Activated CD8-positive, alpha-beta T cell treated with anti-CD3 and anti-CD28 coated beads for 36 hours (primary cell): ENCODE measurements around the gene PPP1R9B. TPM values are rescaled to one million over a fixed set of nuclear protein-coding genes. Genes with fewer than 3 reads are reported as not detected.

Source experiments
- ATAC-seq: fragments of 200-7000 bp; cut with Tn5 transposase; one replicate; pipeline ENCODE4 v1.10.0; 2021; ENCODE audit warnings: mild to moderate bottlenecking, moderate library complexity
- CTCF ChIA-PET: fragments of 350-600 bp; sonication (Branson Sonifier 250); formaldehyde crosslinking; loops from one replicate; lab custom pipeline; 2021; ENCODE audit warnings: antibody characterized with exemption; lab: Charles Lee
- POLR2A ChIA-PET: fragments of 350-600 bp; sonication (Branson Sonifier 250); formaldehyde crosslinking; loops from one replicate; lab custom pipeline; 2021; ENCODE audit warnings: antibody characterized with exemption; lab: Charles Lee
- DNase-seq: peaks from one replicate; pipeline ENCODE4 v3.0.0-alpha.2; 2020
- H3K27ac Mint-ChIP-seq: one replicate; pipeline ENCODE4 v1.8.0; 2021; ENCODE audit warnings: mild to moderate bottlenecking, mixed read lengths
- H3K27me3 Mint-ChIP-seq: one replicate; pipeline ENCODE4 v1.8.0; 2021; ENCODE audit warnings: mixed read lengths
- H3K36me3 Mint-ChIP-seq: one replicate; pipeline ENCODE4 v1.8.0; 2021; ENCODE audit warnings: low read depth, mixed read lengths
- H3K4me1 Mint-ChIP-seq: one replicate; pipeline ENCODE4 v1.8.0; 2021; ENCODE audit warnings: low read depth, mixed read lengths
- H3K4me3 Mint-ChIP-seq: one replicate; pipeline ENCODE4 v1.8.0; 2021; ENCODE audit warnings: mild to moderate bottlenecking, moderate library complexity, mixed read lengths
- H3K9me3 Mint-ChIP-seq: one replicate; pipeline ENCODE4 v1.8.0; 2021; ENCODE audit warnings: mixed read lengths
- intact Hi-C: fragments of 100-400 bp; cut with micrococcal nuclease; formaldehyde crosslinking; loops from one replicate; pipeline ENCODE4 v1.10.0; 2022
- total RNA-seq, 2 experiments: library from RNA; stranded (reverse); gene quantifications; one replicate each; pipeline ENCODE4 v1.2.3, GENCODE V29; 2021
- TF ChIP-seq, protein P1 (sequence below): fragments of 200-600 bp; IDR thresholded peaks from one replicate; pipeline ENCODE4 v1.8.0; 2022; ENCODE audit warnings: antibody characterized with exemption, mild to moderate bottlenecking

The PPP1R9B gene
- total RNA-seq, 2 experiments from 2014 or later = 52.4 to 56.4 TPM

DNA sequence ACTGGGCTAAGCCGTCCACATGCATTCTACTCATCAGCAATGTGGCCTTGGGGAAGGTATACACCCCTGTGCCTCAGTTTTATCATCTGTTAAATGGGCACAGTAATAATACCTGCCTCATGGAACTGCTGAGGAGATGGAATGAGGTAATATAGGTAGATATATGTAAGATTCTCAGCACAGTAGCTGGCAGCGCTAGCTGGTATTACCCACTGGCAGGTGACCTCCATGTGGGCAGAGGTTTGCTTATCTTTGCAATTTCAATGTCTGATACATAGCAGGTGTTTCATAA is 14.2 kb upstream of the PPP1R9B start:
- Mint-ChIP-seq H3K27me3 (peaks cover 3% of the 10 kb centered on the region), H3K4me3 (no peak overlapping the region), H3K4me1 (peaks cover 43% of the 10 kb centered on the region), H3K9me3 (no peaks in the 10 kb centered on the region), H3K36me3 (no peaks in the 10 kb centered on the region), H3K27ac (no peak overlapping the region)
- CTCF ChIA-PET = interaction anchor here (1.0 to 1.9 kb wide), 6 partner anchors 14 to 70 kb away, joined by 3 to 9 read pairs (median 4); partner anchors contain the start of gene COL1A1
- no peak for ATAC-seq
- no peak for DNase-seq
- TF ChIP-seq, protein P1, sequence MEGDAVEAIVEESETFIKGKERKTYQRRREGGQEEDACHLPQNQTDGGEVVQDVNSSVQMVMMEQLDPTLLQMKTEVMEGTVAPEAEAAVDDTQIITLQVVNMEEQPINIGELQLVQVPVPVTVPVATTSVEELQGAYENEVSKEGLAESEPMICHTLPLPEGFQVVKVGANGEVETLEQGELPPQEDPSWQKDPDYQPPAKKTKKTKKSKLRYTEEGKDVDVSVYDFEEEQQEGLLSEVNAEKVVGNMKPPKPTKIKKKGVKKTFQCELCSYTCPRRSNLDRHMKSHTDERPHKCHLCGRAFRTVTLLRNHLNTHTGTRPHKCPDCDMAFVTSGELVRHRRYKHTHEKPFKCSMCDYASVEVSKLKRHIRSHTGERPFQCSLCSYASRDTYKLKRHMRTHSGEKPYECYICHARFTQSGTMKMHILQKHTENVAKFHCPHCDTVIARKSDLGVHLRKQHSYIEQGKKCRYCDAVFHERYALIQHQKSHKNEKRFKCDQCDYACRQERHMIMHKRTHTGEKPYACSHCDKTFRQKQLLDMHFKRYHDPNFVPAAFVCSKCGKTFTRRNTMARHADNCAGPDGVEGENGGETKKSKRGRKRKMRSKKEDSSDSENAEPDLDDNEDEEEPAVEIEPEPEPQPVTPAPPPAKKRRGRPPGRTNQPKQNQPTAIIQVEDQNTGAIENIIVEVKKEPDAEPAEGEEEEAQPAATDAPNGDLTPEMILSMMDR = no peak
- POLR2A ChIA-PET = interaction anchor here (0.6 to 2.0 kb wide), 3 partner anchors 12 to 108 kb away, joined by 3 to 6 read pairs (median 5); partner anchors contain the start of gene PPP1R9B
- intact Hi-C loops = loop anchor here (10.0 kb wide), 1 partner anchor 50 kb away; no protein-coding TSS in a partner anchor

DNA sequence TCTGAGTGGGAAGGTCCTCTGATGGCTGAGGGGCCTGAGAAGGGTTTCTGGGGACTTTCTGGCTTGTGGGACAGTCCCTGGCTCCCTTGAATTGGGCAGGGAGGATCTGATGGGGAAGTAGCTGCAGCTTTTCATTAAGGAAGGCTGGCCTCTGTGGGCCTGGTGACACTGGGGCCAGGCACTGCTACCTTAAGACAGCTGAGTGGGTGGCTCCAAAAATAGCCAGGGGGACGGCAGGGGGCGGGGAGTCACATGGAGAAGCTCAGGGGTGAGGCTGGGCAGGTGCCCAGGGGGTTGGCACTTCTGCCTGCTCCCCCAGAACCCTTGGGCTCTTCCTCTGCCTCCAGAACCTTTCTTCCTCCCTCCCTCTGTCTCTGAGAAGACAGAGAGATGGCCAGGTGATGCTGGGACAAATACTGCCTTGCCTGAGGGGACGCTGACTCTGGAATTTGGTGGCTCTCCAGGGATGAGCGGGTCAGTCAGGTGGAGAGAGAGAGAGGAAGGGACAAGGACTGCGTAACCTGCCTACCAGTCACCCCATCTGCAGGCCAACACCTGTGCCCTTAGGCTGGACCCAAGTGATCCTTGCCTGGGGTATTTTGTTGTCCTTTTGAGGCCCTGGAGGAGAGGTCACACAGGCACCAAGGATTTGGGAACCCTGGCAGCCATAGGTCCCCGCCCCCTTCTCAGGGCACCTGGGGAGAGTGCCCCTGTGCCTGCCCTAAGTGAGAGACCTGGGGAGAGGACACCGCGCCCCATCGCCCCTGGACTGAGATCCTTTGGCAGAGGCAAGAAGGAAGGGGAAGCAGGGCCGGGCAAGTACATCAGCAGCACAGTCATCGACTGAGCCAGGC is 13.6 kb upstream of the PPP1R9B start:
- DNase-seq = peak; percentile 68
- Mint-ChIP-seq H3K27ac (peak overlapping the region; percentile 97), H3K4me3 (peak overlapping the region; percentile 1), H3K9me3 (no peaks in the 10 kb centered on the region), H3K4me1 (peaks cover 39% of the 10 kb centered on the region), H3K36me3 (no peaks in the 10 kb centered on the region), H3K27me3 (peaks cover 3% of the 10 kb centered on the region)
- POLR2A ChIA-PET = interaction anchor here (1.1 to 1.8 kb wide), 2 partner anchors 11 to 14 kb away, joined by 3 to 5 read pairs; partner anchors contain the start of gene PPP1R9B
- CTCF ChIA-PET = interaction anchor here (0.7 to 1.9 kb wide), 10 partner anchors 8 to 148 kb away, joined by 3 to 7 read pairs (median 4); partner anchors contain the start of genes COL1A1 and PPP1R9B
- ATAC-seq = peak; percentile 3
- TF ChIP-seq, protein P1 = no peak
- intact Hi-C loops = loop anchor here (10.0 kb wide), 1 partner anchor 49 kb away; no protein-coding TSS in a partner anchor

GRCh38 chr17:50162466-50163254 is 12.2 kb upstream of the PPP1R9B start:
- ATAC-seq = no peak
- DNase-seq = peak; percentile 47
- Mint-ChIP-seq H3K27me3 (no peaks in the 10 kb centered on the region), H3K36me3 (no peaks in the 10 kb centered on the region), H3K4me1 (peaks cover 44% of the 10 kb centered on the region), H3K27ac (peak overlapping the region; percentile 97), H3K9me3 (no peaks in the 10 kb centered on the region), H3K4me3 (no peak overlapping the region)
- TF ChIP-seq, protein P1 = no peak
- CTCF ChIA-PET = interaction anchor here (0.8 to 2.8 kb wide), 27 partner anchors 7 to 235 kb away, joined by 3 to 102 read pairs (median 5); partner anchors contain the start of genes COL1A1, LRRC59, PDK2 and PPP1R9B
- POLR2A ChIA-PET = interaction anchor here (0.8 to 2.8 kb wide), 10 partner anchors 12 to 183 kb away, joined by 3 to 64 read pairs (median 5); partner anchors contain the start of genes PPP1R9B and XYLT2
- intact Hi-C loops = loop anchor here (10.0 kb wide), 1 partner anchor 48 kb away; no protein-coding TSS in a partner anchor

DNA sequence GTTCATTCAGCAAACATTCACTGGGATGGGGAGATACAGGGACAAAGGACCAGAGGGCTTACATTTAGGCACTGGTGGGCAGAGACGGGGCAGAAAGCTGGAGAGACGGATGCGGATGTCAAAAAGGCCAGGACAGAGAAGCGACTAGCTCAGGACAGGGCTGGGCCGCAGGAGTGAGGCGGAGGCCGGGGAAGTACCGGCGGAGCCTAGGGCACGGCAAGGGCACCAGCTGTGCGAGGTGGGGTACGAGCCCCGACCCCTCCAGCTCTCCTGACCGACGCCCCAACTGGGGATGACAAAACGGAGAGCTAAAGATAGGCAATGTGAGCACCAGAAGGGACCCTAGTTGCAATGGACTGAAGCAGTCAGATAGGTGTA is 11.4 kb upstream of the PPP1R9B start:
- H3K4me1 Mint-ChIP-seq = peaks cover 44% of the 10 kb centered on the region
- H3K9me3 Mint-ChIP-seq = no peaks in the 10 kb centered on the region
- no peaks in the 10 kb centered on the region for H3K27me3 Mint-ChIP-seq
- POLR2A ChIA-PET = interaction anchor here (0.8 to 2.8 kb wide), 10 partner anchors 12 to 184 kb away, joined by 3 to 64 read pairs (median 5); partner anchors contain the start of genes PPP1R9B and XYLT2
- ATAC-seq (no peak), DNase-seq (no peak)
- TF ChIP-seq, protein P1 = no peak
- intact Hi-C loops = loop anchor here (10.0 kb wide), 1 partner anchor 47 kb away; no protein-coding TSS in a partner anchor
- H3K4me3 Mint-ChIP-seq = peak overlapping the region; percentile 65
- peak overlapping the region; percentile 97 for H3K27ac Mint-ChIP-seq
- no peaks in the 10 kb centered on the region for H3K36me3 Mint-ChIP-seq
- CTCF ChIA-PET = interaction anchor here (0.8 to 2.8 kb wide), 24 partner anchors 8 to 235 kb away, joined by 3 to 102 read pairs (median 5); partner anchors contain the start of genes COL1A1, LRRC59, PDK2 and PPP1R9B
